Measurements from ENCODE around the gene BAHD1.

Gene BAHD1

DNA sequence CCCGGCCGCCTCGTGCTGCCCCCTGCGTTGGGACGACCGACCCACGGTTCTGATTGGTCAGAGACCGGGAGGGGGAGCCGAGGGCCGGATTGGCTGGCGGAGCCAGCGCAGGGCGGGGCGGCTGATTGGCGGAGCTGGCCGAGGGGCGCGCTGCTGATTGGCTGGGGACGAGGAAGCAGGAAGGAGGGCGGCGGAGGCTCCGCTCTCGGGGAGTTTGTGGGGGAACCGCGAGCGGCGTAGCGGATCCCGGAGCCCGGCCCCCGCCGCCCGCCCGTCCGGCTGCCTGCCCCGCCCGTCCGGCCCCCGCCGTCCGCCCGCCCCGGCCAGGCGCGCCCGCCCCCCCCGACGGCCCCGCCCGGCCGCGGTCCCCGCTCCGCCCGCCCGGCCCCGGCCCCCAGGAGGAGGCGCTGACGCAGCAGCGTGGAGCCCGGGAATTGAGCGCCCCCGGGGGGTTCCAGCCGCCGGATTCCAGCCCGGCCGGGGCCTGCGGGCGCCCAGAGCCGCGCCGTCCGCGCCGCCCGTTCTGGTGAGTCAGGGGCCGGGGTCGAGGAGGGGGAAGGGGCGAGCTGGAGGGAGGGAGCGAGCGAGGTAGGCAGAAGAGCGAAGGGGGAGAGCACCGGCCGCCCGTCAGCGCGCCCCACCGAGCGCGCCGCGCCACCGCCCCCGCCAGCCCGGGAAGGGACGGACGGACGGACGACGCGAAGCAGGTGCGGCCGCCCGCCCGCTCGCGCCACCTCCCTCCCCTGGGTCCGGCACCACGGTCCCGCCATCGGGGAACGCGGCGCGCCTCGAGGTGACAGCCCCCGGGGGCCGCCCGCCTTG lies at the start of gene BAHD1:
Gene BAHD1 (plus strand): TSS at position 211 of the 822 bp plus-strand sequence. CDS start 17,512 bp downstream, outside the sequence.
- peak; percentile 80 for DNase-seq (ENCODE audit: low read depth, low spot score)

GRCh38 chr15:40392986-40393948 lies 47.5 kb upstream of the BAHD1 start:
- no peak for DNase-seq (ENCODE audit: low read depth, low spot score)

DNA sequence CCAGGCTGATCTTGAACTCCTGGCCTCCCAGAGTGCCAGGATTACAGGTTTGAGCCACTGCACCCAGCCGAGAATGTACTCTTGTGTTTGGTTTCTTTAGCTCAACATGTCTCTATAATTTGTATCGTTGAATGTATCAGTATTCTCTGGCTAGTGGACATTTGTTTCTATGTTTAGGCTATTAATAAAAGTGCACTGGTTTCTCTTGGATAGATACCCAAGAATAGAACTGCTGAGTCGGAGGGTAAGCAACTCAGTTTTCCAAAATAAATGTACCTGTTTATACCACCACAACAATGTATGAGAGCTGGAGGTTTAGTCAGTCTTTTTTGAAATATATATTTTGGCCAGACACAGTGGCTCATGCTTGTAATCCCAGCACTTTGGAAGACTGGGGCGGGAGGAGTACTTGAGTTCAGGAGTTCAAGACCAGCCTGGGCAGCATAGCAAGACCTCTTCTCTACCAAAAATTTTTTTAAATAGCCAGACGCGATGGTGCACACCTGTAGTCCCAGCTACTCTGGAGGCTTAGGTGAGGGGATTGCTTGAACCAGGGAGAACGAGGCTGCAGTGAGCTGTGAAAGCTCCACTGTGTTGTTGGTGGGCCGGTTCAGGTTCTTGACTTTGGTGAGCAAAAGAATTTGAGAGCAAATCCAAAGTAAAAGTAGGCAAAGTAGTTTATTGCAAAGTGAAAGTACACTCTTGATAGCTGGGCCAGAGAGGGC lies 42.9 kb upstream of the BAHD1 start:
- DNase-seq (ENCODE audit: low read depth, low spot score): no peak

- no peak for DNase-seq (ENCODE audit: low read depth, low spot score)
These were observed 42.3 kb upstream of the BAHD1 start for GRCh38 chr15:40398413-40398873.

DNA sequence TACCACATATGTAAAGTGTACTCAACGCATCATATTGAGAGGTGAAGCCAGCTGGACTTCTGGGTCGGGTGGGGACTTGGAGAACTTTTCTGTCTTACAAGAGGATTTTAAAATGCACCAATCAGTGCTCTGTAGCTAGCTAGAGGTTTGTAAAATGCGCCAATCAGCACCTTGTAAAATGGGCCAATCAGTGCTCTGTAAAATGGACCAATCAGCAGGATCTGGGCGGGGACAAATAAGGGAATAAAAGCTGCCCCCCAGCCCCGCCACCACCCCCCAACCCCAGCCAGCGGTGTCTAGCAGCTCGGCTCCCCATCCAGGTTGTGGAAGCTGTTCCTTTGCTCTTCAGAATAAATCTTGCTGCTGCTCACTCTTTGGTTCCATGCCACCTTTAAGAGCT lies 41.4 kb upstream of the BAHD1 start:
- DNase-seq (ENCODE audit: low read depth, low spot score): no peak

DNA sequence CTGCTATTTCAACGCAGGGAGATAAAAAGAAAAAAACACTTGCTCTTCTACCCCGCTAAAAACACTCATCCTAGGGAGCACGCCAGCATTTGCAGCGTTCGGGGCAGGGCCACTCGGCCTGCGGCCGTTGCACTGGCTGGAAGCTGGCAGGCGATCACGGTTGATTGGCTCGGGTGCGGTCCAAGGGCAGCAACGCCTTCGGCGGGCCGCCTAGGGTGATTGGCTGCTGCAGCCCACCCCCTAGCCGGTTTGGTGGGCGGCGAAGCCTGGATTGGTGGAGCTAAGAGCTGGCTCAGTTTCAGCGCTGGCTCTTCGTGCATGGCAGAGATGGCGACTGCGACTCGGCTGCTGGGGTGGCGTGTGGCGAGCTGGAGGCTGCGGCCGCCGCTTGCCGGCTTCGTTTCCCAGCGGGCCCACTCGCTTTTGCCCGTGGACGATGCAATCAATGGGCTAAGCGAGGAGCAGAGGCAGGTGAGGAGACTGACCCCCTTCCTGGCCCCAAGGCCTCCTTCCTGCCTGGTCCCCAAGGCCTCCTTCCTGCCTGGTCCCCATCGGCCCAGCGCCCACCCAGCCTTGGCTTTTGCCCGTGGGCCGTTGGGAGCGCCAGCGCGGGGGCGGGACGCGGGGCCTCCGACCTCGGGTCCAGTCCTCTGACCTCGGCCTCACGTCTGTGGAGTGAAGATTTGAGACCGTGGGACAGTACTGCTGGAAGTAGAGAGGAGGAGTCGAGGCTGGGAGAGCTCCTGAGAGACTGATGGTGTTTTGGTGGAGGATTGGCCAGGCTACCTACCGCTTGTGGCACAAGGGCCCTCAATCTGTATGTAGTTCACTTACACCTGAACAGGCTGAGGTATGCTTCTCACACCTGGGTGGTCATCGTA lies 35.0 kb upstream of the BAHD1 start, which contains the start of gene IVD:
Gene IVD (plus strand): TSS at position 295 of the 881 bp plus-strand sequence. CDS start 33 bp downstream, at position 328.
- DNase-seq (ENCODE audit: low read depth, low spot score): peak; percentile 80

DNA sequence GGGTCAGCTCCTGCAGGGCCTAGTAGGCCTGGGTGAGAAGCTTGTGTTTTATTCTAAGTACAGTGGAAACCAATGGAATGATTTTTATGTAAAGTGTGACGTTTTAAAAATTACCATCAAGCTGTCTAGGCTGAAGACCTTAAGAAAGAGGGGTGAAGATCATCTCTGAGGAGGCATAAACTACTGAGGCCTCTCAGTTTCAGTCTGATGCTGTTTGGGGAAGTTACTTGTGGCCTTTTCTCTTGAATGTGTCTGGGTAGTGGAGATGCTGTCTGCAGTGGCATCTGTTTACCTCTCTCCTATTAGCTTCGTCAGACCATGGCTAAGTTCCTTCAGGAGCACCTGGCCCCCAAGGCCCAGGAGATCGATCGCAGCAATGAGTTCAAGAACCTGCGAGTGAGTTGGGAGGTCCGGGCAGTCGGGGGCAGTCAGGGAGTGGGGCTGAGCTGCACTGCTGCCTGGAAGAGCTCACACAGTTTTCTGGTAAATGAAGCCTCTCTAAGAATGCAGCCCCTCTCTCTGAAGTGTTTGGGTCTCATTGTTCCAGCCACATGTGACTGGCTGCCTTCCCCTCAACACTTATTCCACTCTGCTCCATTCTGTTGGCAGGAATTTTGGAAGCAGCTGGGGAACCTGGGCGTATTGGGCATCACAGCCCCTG lies 33.3 kb upstream of the BAHD1 start:
- DNase-seq (ENCODE audit: low read depth, low spot score): no peak

- no peak for DNase-seq (ENCODE audit: low read depth, low spot score)
These were observed 31.4 kb upstream of the BAHD1 start for GRCh38 chr15:40409366-40409765.

GRCh38 chr15:40410476-40410875 lies 30.3 kb upstream of the BAHD1 start:
- DNase-seq (ENCODE audit: low read depth, low spot score): no peak

DNA sequence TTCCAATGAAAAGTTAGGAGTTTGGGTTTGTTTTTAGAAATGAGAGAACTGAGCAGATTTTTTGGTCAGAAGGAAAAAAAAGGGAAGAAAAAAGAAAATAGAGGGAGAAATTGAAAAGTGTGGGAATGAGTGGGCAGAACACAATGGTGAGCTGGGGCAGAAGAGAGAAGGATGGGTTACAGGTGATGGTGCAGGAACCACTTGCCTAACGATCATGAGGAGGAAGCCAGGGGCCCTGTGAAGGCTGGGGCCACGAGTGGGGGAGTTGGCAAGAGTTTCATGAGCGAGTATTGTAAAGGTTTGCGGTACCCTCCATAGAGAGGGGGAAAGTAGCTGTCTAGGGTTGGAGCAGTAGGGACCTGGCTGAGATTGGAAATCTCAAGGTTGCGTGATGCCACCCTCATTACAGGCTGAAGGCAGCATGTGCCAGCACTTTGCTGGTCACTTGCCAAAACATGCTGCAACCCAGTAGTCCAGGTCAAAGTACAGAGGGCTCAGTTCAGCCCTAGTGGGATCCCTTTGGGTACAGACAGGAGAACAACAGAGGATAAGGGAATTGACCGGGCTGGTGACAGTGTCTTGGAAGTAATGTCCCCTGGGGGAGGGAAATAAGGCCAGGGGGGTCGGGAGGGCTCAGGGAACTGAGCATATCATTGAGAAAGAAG lies 28.5 kb upstream of the BAHD1 start:
- DNase-seq (ENCODE audit: low read depth, low spot score): no peak

GRCh38 chr15:40413036-40413435 lies 27.7 kb upstream of the BAHD1 start:
- no peak for DNase-seq (ENCODE audit: low read depth, low spot score)

GRCh38 chr15:40414816-40415215 lies 25.9 kb upstream of the BAHD1 start:
- DNase-seq (ENCODE audit: low read depth, low spot score): no peak

DNA sequence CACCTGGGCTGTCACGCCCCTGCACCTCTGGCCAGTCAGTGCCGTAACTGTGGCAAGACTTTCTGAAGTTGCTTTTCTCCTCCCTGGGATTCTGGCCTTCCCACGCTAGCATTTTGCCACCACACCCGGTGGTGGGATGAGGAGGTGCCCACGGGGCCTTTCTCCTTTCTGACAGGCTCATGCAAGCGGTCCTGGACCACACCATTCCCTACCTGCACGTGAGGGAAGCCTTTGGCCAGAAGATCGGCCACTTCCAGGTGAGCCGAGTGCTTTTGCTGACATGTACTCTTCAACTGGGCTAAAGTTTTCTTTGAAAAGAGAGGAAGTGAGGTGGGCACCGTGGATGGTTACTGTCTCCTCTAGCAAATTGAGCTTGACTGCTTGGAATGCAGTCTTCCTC lies 25.5 kb upstream of the BAHD1 start:
- no peak for DNase-seq (ENCODE audit: low read depth, low spot score)

- no peak for DNase-seq (ENCODE audit: low read depth, low spot score)
These were observed 24.7 kb upstream of the BAHD1 start for GRCh38 chr15:40416056-40416455.

DNA sequence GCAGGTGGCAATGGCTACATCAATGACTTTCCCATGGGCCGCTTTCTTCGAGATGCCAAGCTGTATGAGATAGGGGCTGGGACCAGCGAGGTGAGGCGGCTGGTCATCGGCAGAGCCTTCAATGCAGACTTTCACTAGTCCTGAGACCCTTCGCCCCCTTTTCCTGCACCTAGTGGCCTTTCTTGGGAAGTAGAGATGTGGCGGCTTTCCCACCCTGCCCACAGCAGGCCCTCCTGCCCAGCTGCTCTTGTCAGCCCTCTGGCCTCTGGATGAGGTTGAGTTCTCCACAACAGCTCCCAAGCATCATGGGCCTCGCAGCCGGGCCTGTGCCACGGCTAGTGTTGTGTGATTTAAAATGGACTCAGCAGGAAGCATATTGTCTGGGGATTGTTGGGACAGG lies 22.6 kb upstream of the BAHD1 start:
- DNase-seq (ENCODE audit: low read depth, low spot score): no peak

DNA sequence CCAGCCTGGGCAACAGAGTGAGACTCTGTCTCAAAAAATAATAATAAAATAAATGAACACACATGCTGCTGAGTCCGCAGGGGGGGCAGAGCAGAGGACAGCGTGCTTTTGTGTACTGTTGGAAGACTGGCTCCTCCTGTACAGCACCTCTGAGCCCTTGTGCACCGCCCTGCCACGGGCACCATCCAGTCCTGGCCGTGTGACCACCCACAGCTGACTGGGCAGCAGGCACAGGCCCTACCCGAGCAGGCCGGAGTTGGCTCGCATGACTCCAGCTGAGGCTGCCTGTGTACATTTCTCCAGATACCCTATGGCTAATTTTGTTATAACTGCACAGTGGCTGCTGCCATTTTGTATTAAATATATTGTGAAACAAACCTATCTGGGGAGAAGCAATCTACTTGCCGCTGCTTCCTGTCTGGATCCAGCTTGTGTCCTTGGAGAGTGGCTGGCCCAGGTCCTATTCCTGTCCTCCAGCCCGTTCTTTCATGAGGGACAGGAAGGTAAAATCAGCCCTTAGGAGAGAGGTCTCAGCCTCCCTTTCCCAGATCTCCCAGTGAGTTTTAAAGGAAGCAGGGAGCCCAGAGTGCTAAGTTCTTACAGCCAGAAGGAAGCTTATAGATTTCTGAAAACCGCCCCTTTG lies 20.6 kb upstream of the BAHD1 start:
- no peak for DNase-seq (ENCODE audit: low read depth, low spot score)

- no peak for DNase-seq (ENCODE audit: low read depth, low spot score)
These were observed 20.0 kb upstream of the BAHD1 start for GRCh38 chr15:40420793-40421192.

GRCh38 chr15:40421246-40422157 lies 19.3 kb upstream of the BAHD1 start:
- peak; percentile 18 for DNase-seq (ENCODE audit: low read depth, low spot score)
